HCT116 (cell line): ENCODE results near the gene CA14.

ENCODE experiments used
- EGR1 ChIP-seq: IDR thresholded peaks from 2 replicates; pipeline ENCODE4 v1.6.1; 2012; ENCODE audit warnings: low read depth
- EZH2phosphoT487 ChIP-seq: fragments of 200-600 bp; IDR thresholded peaks from 2 replicates; pipeline ENCODE4 v1.6.1; 2018; ENCODE audit warnings: antibody characterized with exemption, borderline replicate concordance
- FOSL1 ChIP-seq: IDR thresholded peaks from 2 replicates; pipeline ENCODE4 v1.6.1; 2012; ENCODE audit warnings: low read depth
- JUND ChIP-seq: IDR thresholded peaks from 2 replicates; pipeline ENCODE4 v1.6.1; 2012
- TF ChIP-seq, protein P1 (sequence below), 3 experiments: fragments of 200-600 bp in 1 of 3; sonication (generic) in 1 of 3; IDR thresholded peaks in 2 of 3; conservative IDR thresholded peaks in 1 of 3; 2 replicates each; pipeline ENCODE4 v1.5.1; 2012 to 2017; ENCODE audit warnings: low read depth in 2 of 3, low read length in 2 of 3, antibody characterized with exemption in 1 of 3, borderline replicate concordance in 1 of 3, control low read depth in 1 of 3, mild to moderate bottlenecking in 1 of 3, mixed read lengths in 1 of 3, mixed run types in 1 of 3, moderate library complexity in 1 of 3; ENCODE audit not compliant: insufficient read depth in 1 of 3
- TF ChIP-seq, protein P2 (sequence below): IDR thresholded peaks from 2 replicates; pipeline ENCODE4 v1.6.1; 2012

DNA sequence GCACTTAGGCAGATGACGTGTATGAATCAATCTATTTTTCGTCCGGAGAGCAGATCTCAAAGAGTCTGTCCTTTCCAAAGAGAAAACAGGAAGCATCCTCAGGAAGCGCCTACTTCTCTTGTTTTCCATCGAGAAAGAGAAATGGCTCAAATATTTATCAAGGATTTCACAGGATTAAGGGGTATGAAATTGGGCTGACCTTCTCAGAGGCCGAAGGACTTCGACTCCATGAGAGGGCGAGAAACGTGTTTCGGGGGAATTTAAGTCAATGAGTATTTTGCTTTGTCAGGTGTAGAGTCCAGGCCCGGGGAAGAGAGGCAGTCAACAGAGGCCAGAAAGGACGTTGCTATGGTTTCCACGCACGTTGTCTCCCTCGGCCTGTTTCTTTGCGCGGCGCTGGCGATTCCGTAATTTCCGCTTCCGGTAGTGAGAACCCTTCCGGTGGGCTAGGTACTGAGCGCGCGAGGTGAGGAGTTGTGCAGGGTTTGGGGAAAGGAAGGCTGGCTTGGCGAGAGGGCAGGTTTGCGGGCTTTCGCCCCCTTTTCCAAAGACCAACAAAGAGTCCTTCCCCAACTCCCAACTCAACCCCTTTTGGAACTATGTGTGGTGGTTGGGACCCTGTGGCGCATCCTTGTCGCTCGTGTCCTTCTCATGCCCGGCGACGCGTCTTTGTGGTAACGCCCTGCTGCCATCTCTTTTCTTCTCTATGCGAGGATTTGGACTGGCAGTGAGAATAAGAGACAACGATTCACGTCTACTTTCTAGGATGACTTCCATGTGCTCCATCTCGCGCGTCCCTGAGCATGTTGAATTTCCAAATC lies 36.1 kb downstream of the CA14 start, which contains the start of gene MRPS21:
- TF ChIP-seq, protein P1, sequence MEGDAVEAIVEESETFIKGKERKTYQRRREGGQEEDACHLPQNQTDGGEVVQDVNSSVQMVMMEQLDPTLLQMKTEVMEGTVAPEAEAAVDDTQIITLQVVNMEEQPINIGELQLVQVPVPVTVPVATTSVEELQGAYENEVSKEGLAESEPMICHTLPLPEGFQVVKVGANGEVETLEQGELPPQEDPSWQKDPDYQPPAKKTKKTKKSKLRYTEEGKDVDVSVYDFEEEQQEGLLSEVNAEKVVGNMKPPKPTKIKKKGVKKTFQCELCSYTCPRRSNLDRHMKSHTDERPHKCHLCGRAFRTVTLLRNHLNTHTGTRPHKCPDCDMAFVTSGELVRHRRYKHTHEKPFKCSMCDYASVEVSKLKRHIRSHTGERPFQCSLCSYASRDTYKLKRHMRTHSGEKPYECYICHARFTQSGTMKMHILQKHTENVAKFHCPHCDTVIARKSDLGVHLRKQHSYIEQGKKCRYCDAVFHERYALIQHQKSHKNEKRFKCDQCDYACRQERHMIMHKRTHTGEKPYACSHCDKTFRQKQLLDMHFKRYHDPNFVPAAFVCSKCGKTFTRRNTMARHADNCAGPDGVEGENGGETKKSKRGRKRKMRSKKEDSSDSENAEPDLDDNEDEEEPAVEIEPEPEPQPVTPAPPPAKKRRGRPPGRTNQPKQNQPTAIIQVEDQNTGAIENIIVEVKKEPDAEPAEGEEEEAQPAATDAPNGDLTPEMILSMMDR (IDR thresholded peaks at IDR 0.05 in 2 of 3, conservative IDR thresholded peaks at IDR 0.05 in 1 of 3; ENCODE audit: borderline replicate concordance in 1 of 3, insufficient read depth in 1 of 3, low read depth in 2 of 3, low read length in 2 of 3): no peak
- TF ChIP-seq JUND (no peak), FOSL1 (no peak), EZH2phosphoT487 (no peak), EGR1 (no peak)
- TF ChIP-seq, protein P2, sequence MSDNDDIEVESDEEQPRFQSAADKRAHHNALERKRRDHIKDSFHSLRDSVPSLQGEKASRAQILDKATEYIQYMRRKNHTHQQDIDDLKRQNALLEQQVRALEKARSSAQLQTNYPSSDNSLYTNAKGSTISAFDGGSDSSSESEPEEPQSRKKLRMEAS: peak; percentile 93
